Fibroblast of skin of right biceps (primary cell): ENCODE results near the gene RPUSD3.
"Not testable (repeated sequence)": the region's sequence is repeated elsewhere in the genome, so short reads cannot be mapped to it uniquely, and the experiment has no call there.

Source experiments
- DNase-seq: peaks from one replicate; pipeline ENCODE4 v3.0.0-alpha.2; 2013

The RPUSD3 gene, protein sequence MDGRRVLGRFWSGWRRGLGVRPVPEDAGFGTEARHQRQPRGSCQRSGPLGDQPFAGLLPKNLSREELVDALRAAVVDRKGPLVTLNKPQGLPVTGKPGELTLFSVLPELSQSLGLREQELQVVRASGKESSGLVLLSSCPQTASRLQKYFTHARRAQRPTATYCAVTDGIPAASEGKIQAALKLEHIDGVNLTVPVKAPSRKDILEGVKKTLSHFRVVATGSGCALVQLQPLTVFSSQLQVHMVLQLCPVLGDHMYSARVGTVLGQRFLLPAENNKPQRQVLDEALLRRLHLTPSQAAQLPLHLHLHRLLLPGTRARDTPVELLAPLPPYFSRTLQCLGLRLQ

DNA sequence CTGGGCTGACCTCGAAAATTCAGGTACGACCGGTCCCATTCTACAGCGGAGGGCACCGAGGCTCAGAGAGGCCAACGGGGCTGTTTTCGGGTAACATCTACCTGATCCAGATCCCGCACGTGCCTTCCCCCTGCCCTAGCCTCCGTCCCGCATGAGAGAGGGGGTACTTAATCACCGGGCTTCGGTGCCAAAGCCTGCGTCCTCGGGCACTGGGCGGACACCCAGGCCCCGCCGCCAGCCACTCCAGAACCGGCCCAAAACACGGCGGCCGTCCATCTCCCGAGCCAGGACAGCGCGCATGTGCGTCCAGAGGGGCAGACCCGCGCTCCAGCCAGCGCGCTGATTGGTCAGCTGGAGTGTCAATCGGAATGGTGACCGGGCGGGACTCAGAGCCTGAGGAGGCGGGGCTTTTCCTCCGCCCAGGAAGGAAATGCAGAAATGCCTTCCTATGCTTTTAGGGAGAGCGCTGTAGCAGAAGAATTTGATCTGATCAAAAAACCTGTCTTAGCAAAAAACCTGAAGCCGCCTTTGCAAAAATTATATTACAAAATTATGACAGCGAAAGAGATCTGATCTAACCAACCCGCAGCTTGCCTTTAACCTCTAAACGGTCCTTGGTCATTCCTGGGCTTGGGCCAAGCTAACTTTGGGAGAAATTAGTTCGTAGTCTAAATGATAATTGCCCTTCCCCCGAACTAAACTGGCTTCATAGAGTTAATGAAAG, at the start of gene RPUSD3:
RPUSD3 (minus strand) TSS at position 294 of the 724 bp plus-strand sequence; CDS start at position 276, 18 bp downstream.
- DNase-seq, result peak; percentile 96

DNA sequence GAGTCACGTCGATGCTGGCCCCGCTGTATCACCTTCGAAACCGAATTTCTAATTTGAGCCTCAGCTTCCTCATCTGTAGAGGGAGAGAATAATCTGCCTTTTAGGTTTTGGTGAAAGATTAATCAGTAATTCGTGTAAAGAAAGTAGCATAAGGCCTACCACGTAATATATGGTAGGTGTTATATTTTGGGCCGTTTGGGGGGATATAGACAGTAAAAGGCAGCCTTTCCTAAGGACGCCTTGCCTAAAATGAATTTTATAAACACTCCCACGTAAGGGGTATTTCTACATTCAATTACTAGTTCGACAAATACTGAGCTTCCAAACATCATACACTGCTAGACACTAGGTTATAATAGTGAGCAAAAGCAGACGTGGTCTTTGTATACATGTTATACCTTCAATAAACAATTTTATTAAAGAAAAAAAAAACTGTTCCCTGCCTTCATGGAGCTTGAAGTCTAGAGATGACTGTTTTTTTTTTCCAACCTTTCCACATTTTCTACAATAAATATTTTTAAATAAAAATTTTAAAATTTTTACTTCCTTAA, 47.3 kb upstream of the RPUSD3 start:
- no peak for DNase-seq

DNA sequence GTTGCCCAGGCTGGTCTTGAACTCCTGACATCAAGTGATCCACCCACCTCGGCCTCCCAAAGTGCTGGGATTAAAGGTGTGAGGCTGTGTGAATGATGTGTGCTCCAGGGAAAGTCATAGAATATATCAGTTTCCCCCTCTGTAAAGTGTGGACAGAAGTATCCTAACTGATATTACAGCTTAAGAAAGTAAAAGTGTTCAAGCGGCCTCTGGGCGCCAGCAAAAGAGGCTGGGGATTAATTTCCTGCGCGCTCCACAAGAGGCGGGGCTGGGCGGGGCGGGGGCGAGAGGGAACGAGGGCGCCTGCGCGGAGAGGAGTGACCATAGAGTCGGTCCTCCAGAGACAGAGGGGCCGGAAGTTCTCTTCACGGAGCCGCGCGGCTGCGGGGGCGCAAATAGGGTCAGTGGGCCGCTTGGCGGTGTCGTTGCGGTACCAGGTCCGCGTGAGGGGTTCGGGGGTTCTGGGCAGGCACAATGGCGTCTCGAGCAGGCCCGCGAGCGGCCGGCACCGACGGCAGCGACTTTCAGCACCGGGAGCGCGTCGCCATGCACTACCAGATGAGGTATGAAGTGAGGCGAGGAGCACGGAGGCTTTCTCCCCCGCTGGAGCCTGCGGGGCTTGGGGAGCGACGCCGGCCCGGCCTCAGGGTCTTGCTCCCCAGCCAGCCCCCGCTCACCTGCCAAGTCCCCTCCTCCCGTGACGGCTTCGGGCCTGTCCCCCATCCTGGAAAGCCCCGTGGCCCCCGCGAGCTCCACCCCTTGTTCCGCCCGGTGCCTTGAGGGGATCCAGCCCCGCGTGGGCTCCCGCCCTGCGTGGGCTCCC, 46.7 kb upstream of the RPUSD3 start, which contains the start of gene JAGN1:
JAGN1 (plus strand) TSS at position 362 of the 823 bp plus-strand sequence; CDS start at position 475, 113 bp downstream.
- DNase-seq, result peak; percentile 89

DNA sequence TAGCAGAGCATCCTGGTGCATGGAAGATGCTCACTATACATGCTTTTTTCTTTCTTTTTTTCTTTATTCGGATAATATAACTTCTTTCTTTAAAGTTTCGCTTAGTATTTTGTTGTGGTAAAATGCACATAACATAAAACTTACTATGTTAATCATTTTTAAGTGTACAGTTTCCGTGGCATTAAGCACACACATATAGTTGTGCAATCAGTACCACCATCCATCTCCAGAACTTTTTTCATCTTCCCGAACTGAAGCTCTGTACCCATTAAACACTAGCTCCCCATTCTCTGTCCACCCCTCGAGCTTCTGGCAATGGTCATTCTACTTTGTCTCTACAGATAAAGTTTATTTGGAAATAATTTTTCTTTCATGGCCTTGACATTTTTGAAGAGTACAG, 45.6 kb upstream of the RPUSD3 start:
- DNase-seq, result no peak

DNA sequence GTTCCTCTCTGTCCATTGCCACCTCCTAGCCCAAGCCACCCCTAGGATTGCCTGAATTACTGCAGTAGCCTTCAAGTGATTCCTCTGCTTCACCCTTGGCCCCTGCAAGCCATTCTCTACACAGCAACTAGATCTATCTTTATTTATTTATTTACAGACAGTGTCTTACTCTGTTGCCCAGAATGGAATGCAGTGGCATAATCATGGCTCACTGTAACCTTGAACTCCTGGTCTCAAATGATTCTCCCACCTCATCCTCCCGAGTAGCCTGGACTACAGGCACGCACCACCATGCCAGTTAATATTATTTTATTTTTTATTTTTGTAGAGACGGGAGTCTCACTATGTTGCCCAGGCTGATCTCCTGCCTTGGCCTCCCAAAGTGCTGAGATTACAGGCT, 44.7 kb upstream of the RPUSD3 start:
- no peak for DNase-seq

DNA sequence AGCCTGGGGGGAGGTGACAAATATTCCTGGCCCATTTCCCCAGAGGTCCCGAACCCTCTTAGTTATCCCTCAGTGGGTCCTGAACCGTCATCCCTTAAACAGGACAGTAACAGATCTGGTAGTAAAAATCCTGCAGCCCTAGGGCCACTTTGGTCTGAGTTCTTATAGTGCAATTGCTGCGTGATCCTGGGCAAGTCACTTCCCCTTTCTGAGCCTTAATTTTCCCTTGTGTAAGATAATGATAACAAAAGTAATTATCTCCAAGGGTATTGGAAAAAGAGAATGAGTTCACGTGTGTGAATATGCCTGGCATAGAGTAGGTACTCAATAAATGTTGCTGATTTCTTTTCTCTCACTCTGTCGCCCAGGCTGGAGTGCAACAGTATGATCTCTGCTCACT, 43.7 kb upstream of the RPUSD3 start:
- no peak for DNase-seq

DNA sequence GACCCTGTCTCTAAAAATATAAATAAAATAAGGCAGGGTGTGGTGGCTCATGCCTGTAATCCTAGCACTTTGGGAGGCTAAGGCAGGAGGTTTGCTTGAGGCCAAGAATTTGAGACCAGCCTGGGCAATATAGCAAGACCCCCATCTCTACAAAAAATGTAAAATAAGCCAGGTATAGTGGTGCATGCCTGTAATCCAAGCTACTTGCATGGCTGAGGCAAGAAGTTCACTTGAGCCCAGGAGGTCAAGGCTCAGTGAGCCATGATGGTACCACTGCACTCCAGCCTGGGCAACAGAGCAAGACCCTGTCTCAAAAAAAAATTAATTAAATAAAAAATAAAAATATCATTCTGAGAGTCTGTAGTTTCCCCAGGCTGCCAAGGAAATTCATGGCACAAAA, 42.5 kb upstream of the RPUSD3 start:
- no peak for DNase-seq

DNA sequence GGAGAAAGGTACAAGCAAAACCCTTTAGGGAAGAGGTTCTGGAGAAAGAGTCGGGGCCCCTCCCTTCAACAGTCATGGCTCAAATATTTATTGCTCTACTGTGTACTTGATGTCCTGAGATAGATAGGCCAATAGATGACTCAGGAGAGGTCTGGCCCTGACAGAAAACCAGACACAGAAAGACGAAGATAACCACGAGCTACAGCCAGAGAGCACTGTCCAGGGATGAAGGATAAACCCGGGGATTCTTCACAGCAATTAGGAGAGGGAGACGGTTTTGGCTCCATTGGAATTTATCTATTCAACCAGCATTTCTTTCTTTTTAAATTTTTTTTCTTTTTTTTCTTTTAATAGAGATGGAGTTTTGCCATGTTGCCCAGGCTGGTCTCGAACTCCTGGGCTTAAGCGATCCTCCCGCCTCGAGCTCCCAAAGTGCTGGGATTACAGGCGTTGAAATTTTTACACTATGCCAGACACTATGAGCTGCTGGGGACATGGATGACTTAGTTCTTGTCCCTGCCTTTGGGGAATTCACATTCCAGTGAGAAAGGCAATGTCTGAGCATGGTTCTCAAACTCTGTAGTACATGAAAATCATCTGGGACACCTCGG, 40.9 kb upstream of the RPUSD3 start:
- peak; percentile 89 for DNase-seq

DNA sequence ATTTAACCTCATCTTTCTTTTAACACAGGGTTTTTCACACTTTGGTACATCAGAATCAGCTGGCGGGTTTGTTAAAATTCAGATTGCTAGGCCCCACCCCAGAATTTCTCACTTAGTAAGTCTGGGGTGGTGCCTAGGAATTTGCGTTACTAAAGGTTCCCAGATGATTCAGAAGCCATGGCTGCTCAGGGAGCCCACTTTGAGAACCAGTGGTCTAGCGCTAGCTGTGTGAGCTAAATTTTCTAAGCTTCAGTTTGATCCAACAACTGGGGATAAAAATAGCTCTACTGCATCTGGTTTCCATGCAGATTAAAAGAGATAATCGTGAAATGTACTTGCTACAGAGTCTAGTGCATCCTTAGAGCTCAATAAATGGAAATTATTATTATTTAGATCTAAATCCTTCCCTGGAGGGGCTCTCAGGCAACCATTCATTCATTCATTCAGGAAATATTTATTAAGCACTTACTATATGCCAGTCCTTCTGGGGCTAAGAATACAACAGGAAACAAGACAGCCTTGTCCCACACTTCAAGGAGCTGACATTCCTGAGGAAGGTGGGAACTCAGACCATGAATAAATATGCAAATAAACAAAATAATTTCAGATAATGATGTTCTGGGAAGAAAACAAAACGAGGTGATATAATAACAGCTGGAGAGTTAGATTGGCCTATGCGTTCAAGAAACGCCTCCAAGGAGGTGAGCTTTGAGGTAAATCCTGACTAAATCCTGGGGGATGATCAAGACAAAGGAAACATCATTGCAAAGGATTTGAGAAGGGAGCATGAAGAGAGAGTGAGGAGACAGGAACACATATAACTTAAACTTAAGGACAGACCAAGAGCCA, 40.1 kb upstream of the RPUSD3 start:
- peak; percentile 60 for DNase-seq

DNA sequence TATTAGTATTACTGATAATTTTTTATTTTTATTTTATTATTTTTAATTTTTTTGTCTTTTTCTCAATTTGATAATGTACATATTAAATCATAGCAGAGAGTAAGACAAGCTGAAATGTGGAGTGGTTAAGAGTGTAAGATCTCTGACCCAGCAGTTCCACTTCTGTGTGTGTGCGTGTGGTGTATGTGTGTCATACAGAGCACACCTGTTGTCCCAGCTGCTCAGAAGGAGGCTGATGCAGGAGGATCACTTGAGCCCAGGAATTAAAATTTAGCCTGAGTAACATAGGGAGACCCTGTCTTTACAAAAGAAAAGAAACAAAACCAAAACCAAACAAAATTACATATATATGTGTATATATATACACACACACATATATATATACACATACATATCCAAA, 37.6 kb upstream of the RPUSD3 start:
- no peak for DNase-seq

DNA sequence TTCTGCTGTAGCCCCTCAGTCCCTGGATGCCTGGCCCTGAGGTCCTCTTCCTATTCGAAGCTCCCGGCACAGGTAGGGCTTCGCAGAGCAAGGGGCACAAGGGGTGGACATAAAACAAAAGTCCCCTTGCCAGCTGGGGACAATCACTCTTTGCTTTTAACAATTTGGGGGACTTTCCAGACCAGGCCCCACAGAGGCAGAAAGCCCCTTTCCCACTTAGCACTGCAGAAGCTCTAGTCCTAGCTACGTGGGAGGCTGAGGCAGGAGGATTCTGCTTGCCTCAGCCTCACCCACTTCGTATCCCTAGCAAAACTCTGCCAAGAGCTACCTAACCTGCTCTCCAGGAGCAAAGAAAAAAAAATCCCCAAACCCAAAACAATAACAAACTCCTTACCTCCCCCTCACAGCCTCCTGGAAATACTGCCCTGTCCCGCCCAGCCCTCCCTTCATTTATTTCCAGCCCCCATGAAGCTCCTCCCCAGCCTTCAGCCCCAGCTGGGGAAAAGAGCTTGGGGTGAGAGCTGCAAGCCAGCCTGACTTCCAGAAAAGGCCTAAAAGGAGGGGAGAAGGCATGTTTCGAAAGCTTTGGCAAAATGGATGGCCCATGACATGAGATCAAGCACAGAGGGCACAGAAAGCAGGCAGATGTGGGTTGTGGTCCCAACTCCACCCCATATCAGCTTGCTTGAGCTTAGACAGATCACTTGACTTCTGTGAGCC, 36.2 kb upstream of the RPUSD3 start, which contains the start of gene CIDEC:
CIDEC (minus strand) TSS at position 424 of the 720 bp plus-strand sequence. CDS start 1,767 bp downstream, outside the sequence.
- no peak for DNase-seq

DNA sequence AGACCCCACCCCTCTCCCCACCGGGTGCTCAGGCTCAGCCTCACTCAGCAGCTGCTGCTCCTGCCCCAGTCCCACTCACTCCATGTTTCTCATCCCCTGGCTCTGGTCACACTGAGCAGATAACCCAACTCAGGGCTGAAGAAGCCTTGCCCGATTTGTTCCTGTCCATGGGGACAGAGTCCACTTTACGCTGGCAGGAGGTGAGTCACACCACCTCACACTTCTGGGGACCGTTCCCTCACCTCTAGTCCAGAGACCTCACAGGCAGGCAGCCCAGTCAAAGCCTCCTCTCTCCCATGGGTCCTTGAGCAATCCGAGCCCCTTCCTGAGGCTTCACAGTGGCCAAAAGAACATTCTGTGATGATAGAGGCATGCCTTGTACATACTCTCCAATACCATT, 34.9 kb upstream of the RPUSD3 start:
- no peak for DNase-seq

DNA sequence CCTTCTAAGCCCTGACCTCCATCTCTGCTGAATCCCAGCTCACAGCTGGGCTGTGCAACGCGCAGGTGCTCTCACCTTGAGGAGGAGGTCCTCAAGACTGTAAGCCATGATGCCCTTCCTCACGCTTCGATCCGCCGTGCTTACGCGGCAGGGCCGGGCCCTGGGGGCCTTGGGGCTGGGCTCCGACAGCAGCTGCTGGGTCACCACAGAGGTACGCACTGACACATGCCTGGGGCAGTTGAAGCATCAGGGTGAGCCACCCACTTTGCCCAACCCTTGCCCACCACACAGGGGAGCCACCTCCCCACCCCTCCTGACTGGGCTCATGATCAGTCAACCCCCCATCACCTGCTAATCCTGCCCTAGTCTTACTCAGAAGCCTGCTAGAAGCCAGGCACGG, 33.2 kb upstream of the RPUSD3 start:
- DNase-seq, result no peak

DNA sequence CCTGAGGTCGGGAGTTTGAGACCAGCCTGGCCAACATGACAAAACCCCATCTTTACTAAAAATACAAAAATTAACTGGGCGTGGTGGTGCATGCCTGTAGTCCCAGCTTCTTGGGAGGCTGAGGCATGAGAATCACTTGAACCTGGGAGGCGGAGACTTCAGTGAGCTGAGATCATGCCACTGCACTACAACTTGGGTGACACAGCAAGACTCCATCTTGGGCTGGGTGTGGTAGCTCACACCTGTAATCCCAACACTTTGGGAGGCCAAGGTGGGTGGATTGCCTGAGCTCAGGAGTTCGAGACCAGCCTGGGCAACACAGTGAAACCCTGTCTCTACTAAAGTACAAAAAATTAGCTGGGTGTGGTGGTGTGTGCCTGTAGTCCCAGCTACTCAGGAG, 32.4 kb upstream of the RPUSD3 start:
- not testable (repeated sequence) for DNase-seq

DNA sequence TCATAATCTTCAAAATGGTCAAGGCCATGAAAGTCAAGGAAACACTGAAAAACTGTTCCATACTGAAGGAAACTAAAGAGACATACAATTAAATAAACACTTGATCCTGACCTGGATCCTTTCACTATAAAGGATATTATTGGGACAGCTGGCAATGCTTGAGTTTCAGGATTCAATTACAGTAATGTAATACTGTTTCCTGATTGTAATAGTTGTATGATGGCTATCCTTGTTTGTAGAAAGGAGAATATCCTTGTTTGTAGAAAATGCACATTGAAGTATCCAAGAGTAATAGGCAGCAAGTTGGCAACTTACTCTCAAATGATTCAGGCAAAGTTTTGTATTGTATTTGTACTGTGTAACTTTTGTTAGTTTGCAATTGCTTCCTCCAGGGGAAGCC, 31.6 kb upstream of the RPUSD3 start:
- no peak for DNase-seq

DNA sequence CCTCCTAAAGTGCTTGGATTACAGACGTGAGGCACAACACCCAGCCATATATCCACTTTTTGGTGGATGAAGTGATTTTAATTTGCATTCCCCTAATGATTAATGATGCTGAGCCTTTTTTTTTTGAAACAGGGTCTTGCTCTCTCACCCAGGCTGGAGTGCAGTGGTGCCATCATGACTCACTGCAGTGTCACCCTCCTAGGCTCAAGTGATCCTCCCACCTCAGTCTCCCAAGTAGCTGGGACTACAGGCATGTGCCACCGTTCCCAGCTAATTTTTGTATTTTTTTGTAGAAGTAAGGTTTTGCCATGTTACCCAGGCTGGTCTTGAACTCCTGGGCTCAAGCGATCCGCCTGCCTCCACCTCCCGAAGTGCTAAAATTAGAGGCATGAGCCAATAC, 28.3 kb upstream of the RPUSD3 start:
- DNase-seq, result not testable (repeated sequence)

DNA sequence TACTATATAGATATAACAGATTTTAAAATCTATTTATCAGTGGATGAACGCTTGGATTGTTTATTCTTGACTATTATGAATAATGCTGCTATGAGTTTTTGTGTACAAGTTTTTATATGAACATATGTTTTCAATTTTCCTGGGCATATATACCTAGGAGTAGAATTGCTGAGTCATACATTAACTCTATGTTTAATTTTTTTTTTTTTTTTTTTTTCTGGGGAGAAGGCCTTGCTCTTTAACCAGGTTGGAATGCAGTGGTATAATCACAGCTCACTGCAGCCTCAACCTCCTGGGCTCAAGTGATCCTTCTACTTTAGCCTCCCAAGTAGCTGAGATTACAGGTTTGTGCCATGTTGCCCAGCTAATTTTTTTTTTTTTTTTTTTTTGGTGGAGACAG, 27.2 kb upstream of the RPUSD3 start:
- peak; percentile 82 for DNase-seq

DNA sequence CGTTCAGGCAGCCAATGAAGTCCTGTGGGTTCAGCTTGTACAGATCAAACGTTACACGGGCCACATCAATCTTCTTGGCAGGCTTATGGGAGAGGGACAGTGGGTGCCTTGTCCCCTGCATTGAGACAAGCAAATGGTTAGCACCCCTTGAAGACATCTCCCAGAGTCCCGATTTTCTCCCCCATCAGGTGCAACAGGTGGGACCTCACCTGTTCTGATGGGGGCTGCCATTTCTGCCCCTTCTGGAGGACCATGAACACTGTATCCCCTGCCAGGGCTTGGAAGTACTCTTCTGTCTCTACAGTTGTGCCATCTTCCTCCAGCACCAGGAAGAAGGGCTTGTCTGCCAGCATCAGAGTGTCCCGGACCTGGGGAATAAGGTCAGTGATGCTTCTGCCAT, 26.1 kb upstream of the RPUSD3 start:
- DNase-seq, result no peak

DNA sequence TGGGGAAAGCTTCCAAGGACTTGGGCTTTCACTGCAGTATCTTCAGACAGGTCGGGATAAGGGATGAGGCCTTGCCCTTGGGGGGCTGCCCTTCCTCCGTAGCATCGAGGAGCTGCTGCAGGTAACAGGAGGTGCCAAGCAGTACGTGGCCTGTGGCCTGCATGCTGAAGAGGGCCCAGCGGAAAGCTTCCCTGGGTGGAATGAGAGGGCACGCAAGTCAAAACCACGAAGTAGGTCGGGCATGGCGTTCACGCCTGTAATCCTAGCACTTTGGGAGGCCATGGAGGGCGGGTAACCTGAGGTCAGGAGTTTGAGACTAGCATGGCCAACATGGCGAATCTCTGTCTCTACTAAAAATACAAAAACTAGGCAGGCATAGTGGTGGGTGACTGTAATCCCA, 23.3 kb upstream of the RPUSD3 start:
- DNase-seq, result no peak

DNA sequence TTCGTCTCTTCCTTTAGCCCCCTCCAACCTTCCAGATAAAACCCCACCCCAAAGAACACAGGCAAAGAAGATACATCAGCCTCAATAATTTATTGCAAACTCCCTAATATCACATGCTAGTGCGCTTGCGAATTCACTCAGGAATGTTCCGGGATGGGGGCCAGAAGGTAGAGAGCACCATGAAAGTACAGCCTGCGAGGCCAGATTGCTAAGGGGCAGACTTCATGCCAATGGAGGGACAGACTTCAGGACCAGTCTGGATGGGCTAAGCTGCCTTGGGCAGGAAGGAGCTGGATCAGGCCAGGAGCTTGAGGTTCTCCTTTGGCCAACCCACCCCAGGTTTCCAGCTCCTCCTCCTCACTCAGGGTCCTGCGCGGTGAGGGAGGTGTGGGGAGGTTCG, 22.8 kb upstream of the RPUSD3 start:
- DNase-seq, result peak; percentile 56

DNA sequence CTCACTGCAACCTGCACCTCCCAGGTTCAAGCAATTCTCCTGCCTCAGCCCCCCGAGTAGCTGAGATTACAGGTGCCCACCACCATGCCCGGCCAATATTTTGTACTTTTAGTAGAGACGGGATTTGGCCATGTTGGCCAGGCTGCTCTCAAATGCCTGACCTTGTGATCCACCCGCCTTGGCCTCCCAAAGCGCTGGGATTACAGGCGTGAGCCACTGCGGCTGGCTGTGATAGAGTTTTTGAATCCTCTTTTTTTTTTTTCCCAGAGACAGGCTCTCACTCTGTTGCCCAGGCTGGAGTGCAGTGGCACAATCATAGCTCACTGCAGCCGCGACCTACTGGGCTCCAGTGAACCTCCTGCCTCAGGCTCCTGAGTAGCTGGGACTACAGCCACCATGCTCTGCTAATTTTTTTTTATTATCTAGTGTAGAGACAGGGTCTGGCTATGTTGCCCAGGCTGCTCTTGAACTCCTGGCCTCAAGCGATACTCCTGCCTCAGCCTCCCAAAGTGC, 21.4 kb upstream of the RPUSD3 start:
- DNase-seq, result not testable (repeated sequence)
